LNCAP (cell line): ENCODE results near the gene BPIFB2.

Experiments used
- TF ChIP-seq, protein P1 (sequence below): fragments of 450-650 bp; IDR thresholded peaks from 2 replicates; pipeline ENCODE4 v1.5.1; 2017; ENCODE audit warnings: mild to moderate bottlenecking

The BPIFB2 gene

GRCh38 chr20:33010674-33011449, 3.4 kb downstream of the BPIFB2 start:
- TF ChIP-seq, protein P1, sequence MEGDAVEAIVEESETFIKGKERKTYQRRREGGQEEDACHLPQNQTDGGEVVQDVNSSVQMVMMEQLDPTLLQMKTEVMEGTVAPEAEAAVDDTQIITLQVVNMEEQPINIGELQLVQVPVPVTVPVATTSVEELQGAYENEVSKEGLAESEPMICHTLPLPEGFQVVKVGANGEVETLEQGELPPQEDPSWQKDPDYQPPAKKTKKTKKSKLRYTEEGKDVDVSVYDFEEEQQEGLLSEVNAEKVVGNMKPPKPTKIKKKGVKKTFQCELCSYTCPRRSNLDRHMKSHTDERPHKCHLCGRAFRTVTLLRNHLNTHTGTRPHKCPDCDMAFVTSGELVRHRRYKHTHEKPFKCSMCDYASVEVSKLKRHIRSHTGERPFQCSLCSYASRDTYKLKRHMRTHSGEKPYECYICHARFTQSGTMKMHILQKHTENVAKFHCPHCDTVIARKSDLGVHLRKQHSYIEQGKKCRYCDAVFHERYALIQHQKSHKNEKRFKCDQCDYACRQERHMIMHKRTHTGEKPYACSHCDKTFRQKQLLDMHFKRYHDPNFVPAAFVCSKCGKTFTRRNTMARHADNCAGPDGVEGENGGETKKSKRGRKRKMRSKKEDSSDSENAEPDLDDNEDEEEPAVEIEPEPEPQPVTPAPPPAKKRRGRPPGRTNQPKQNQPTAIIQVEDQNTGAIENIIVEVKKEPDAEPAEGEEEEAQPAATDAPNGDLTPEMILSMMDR = no peak

- TF ChIP-seq, protein P1 = no peak
Measured at GRCh38 chr20:33012327-33013189, 5.1 kb downstream of the BPIFB2 start.

DNA sequence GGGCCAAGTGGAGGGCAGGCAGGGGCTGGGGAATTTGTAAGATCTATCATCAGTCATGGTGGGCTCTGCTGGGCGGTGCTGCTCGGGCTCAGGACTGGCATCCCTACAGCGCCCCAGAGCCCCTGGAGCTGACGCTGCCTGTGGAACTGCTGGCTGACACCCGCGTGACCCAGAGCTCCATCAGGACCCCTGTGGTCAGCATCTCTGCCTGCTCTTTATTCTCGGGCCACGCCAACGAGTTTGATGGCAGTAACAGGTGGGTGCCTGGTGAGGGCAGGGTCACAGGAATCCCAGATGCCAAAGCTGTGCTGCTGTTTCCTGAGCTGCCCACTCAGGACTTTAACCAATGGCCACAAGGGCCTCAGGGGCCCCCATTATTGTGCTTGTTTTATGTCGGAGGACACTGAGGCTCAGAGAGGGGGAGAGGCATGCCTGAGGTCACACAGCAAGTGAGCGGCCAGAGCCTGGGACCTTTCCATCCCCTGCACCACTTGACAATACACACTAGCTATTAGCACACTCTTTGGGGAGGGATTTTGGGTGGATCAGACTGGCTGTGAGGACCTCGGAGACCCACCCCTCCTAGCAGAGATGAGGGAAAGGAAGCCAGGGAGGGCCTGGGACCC, 6.3 kb downstream of the BPIFB2 start:
- TF ChIP-seq, protein P1 = no peak

GRCh38 chr20:33014336-33015113, 7.0 kb downstream of the BPIFB2 start:
- TF ChIP-seq, protein P1 = no peak

GRCh38 chr20:33015114-33015484, 7.6 kb downstream of the BPIFB2 start:
- TF ChIP-seq, protein P1 = no peak

- TF ChIP-seq, protein P1 = no peak
Measured at GRCh38 chr20:33015700-33016580, 8.4 kb downstream of the BPIFB2 start.
